ENCODE measurements around the gene RANBP3.

RANBP3 gene

GRCh38 chr19:5956728-5957127 is 21.2 kb downstream of the RANBP3 start:
- H3F3A ChIP-seq (ENCODE audit: insufficient read depth, low read length) = no peaks in the 10 kb centered on the region
- H3K4me1 ChIP-seq (ENCODE audit: low read length) = peaks cover 23% of the 10 kb centered on the region
- peaks cover 100% of the 10 kb centered on the region for H3K79me2 ChIP-seq (ENCODE audit: low read length)
- H3K36me3 ChIP-seq (replicated peaks; ENCODE audit: insufficient read depth, low read length) = 0 out of 2 replicates have a peak, but pooled peaks cover 4% of the 10 kb centered on the region
- TF ChIP-seq CTCF (IDR thresholded peaks at IDR 0.05; ENCODE audit: low read length) = no peak
- no peak for TF ChIP-seq EZH2phosphoT487 (IDR thresholded peaks at IDR 0.05; ENCODE audit: low read length)
- no peak for TF ChIP-seq EZH2 (optimal IDR thresholded peaks at IDR 0.05; ENCODE audit: low read depth, low read length)
- H3K9me2 ChIP-seq (replicated peaks; ENCODE audit: insufficient read depth, low read length) = no peaks in the 10 kb centered on the region
- H3K4me3 ChIP-seq (ENCODE audit: low read length) = no peak overlapping the region
- no peaks in the 10 kb centered on the region for H3K27me3 ChIP-seq (replicated peaks; ENCODE audit: insufficient read depth, low read length)
- no peaks in the 10 kb centered on the region for H3K9me3 ChIP-seq (replicated peaks; ENCODE audit: insufficient read depth, low read length)
- no peak overlapping the region for H3K4me2 ChIP-seq (ENCODE audit: low read depth, low read length)
- no peak overlapping the region for H3K27ac ChIP-seq (ENCODE audit: low read length)
- H3K9ac ChIP-seq (ENCODE audit: low read length) = no peak overlapping the region
- H4K20me1 ChIP-seq (ENCODE audit: insufficient read depth, low read length) = peaks cover 40% of the 10 kb centered on the region
- H2AFZ ChIP-seq (ENCODE audit: low read length) = no peak overlapping the region
- DNase-seq = no peak

GRCh38 chr19:5956323-5956722 is 21.6 kb downstream of the RANBP3 start:
- no peak for DNase-seq
- Histone ChIP-seq H3K27me3 (replicated peaks; ENCODE audit: insufficient read depth, low read length) (no peaks in the 10 kb centered on the region), H4K20me1 (ENCODE audit: insufficient read depth, low read length) (peaks cover 39% of the 10 kb centered on the region), H3K9me3 (replicated peaks; ENCODE audit: insufficient read depth, low read length) (no peaks in the 10 kb centered on the region), H3K27ac (ENCODE audit: low read length) (no peak overlapping the region), H3K9ac (ENCODE audit: low read length) (no peak overlapping the region), H3F3A (ENCODE audit: insufficient read depth, low read length) (no peaks in the 10 kb centered on the region), H3K79me2 (ENCODE audit: low read length) (peaks cover 100% of the 10 kb centered on the region), H3K9me2 (replicated peaks; ENCODE audit: insufficient read depth, low read length) (no peaks in the 10 kb centered on the region), H3K4me1 (ENCODE audit: low read length) (peaks cover 27% of the 10 kb centered on the region), H3K4me2 (ENCODE audit: low read depth, low read length) (no peak overlapping the region), H2AFZ (ENCODE audit: low read length) (no peak overlapping the region), H3K36me3 (replicated peaks; ENCODE audit: insufficient read depth, low read length) (0 out of 2 replicates have a peak, but pooled peaks cover 4% of the 10 kb centered on the region), H3K4me3 (ENCODE audit: low read length) (no peak overlapping the region)
- TF ChIP-seq CTCF (IDR thresholded peaks at IDR 0.05; ENCODE audit: low read length) (no peak), EZH2 (optimal IDR thresholded peaks at IDR 0.05; ENCODE audit: low read depth, low read length) (no peak), EZH2phosphoT487 (IDR thresholded peaks at IDR 0.05; ENCODE audit: low read length) (no peak)

GRCh38 chr19:5955636-5955935 is 22.4 kb downstream of the RANBP3 start:
- DNase-seq = no peak
- Histone ChIP-seq H3K27me3 (replicated peaks; ENCODE audit: insufficient read depth, low read length) (no peaks in the 10 kb centered on the region), H3K36me3 (replicated peaks; ENCODE audit: insufficient read depth, low read length) (0 out of 2 replicates have a peak, but pooled peaks cover 4% of the 10 kb centered on the region), H3F3A (ENCODE audit: insufficient read depth, low read length) (peaks cover 7% of the 10 kb centered on the region), H3K9me2 (replicated peaks; ENCODE audit: insufficient read depth, low read length) (no peaks in the 10 kb centered on the region), H3K27ac (ENCODE audit: low read length) (no peak overlapping the region), H3K79me2 (ENCODE audit: low read length) (peaks cover 100% of the 10 kb centered on the region), H3K4me2 (ENCODE audit: low read depth, low read length) (no peak overlapping the region), H2AFZ (ENCODE audit: low read length) (no peak overlapping the region), H3K4me3 (ENCODE audit: low read length) (no peak overlapping the region), H4K20me1 (ENCODE audit: insufficient read depth, low read length) (peaks cover 35% of the 10 kb centered on the region), H3K9me3 (replicated peaks; ENCODE audit: insufficient read depth, low read length) (no peaks in the 10 kb centered on the region), H3K4me1 (ENCODE audit: low read length) (peaks cover 34% of the 10 kb centered on the region), H3K9ac (ENCODE audit: low read length) (no peak overlapping the region)
- TF ChIP-seq CTCF (IDR thresholded peaks at IDR 0.05; ENCODE audit: low read length) (no peak), EZH2phosphoT487 (IDR thresholded peaks at IDR 0.05; ENCODE audit: low read length) (no peak), EZH2 (optimal IDR thresholded peaks at IDR 0.05; ENCODE audit: low read depth, low read length) (no peak)

Data from MM.1S (cell line).